ENCODE results near the gene BRSK2.

DNA sequence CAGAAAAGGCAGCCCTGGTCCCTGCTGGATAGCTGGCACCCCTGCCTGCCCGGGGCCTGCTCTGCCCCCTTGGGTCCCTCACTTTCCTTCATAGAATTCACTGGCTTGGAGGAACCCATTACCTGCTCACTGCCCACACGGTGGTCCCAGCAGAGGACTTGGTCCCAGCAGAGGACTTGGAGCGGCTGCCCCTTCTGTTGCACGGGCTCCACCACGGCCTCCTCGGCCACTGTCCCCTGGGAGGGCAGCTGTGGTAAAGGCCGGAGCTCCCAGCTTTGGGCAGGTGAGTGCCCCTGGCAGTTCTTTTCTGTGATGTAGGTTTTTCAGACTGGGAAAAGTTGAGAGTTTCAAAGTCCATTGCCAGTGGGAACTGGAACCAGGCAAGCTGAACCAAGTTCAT lies 25.9 kb downstream of the BRSK2 start:
- TF ChIP-seq, protein P1, sequence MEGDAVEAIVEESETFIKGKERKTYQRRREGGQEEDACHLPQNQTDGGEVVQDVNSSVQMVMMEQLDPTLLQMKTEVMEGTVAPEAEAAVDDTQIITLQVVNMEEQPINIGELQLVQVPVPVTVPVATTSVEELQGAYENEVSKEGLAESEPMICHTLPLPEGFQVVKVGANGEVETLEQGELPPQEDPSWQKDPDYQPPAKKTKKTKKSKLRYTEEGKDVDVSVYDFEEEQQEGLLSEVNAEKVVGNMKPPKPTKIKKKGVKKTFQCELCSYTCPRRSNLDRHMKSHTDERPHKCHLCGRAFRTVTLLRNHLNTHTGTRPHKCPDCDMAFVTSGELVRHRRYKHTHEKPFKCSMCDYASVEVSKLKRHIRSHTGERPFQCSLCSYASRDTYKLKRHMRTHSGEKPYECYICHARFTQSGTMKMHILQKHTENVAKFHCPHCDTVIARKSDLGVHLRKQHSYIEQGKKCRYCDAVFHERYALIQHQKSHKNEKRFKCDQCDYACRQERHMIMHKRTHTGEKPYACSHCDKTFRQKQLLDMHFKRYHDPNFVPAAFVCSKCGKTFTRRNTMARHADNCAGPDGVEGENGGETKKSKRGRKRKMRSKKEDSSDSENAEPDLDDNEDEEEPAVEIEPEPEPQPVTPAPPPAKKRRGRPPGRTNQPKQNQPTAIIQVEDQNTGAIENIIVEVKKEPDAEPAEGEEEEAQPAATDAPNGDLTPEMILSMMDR (IDR thresholded peaks at IDR 0.05), result no peak
- TF ChIP-seq POLR2A (IDR thresholded peaks at IDR 0.05) (no peak), POLR2AphosphoS5 (IDR thresholded peaks at IDR 0.05) (no peak)

Measured in breast epithelium (tissue), 3 donors.